Ecto neural progenitor cell (in vitro differentiated cells): ENCODE data around the gene TBC1D10A.

Source experiments
- DNase-seq: peaks from one replicate; pipeline ENCODE4 v3.0.0-alpha.2; 2018; ENCODE audit warnings: low spot score

The TBC1D10A gene

GRCh38 chr22:30245985-30246813 is 80.5 kb downstream of the TBC1D10A start, which contains the start of gene LIF:
LIF (minus strand) TSS chr22:30246759; CDS start chr22:30246695, 64 bp downstream.
- DNase-seq = no peak

- no peak for DNase-seq
Observed at GRCh38 chr22:30245181-30245984, 81.4 kb downstream of the TBC1D10A start.

GRCh38 chr22:30244641-30245040 is 82.1 kb downstream of the TBC1D10A start:
- no peak for DNase-seq

- DNase-seq = no peak
Observed at GRCh38 chr22:30244066-30244465, 82.7 kb downstream of the TBC1D10A start.

- DNase-seq = no peak
Observed at GRCh38 chr22:30243661-30244060, 83.1 kb downstream of the TBC1D10A start.
